RWPE1 (cell line): ENCODE measurements around the gene ASTE1.
"Not testable (repeated sequence)": the region's sequence is repeated elsewhere in the genome, so short reads cannot be mapped to it uniquely, and the experiment has no call there.

Experiments used
- CTCF ChIA-PET: fragments of 350-600 bp; sonication (Branson Sonifier 250); formaldehyde crosslinking; extraction: SDS; loops from one replicate; lab custom pipeline; 2021; lab: Yijun Ruan, JAX
- POLR2A ChIA-PET: fragments of 400-600 bp; formaldehyde crosslinking; extraction: SDS; loops from one replicate; lab custom pipeline; 2020; ENCODE audit warnings: antibody characterized with exemption; ENCODE audit not compliant: low non-redundant PET; lab: Yijun Ruan, JAX
- DNase-seq: peaks from one replicate; pipeline ENCODE4 v3.0.0; 2012; ENCODE audit warnings: low spot score
- H3K27ac ChIP-seq: fragments of 450-650 bp; 2 replicates; pipeline ENCODE4 v1.5.1; 2017
- CTCF ChIP-seq: fragments of 450-650 bp; conservative IDR thresholded peaks from 2 replicates; pipeline ENCODE4 v1.5.1; 2017; ENCODE audit warnings: low read depth, mild to moderate bottlenecking

Gene ASTE1

GRCh38 chr3:130976706-130977105 lies 49.9 kb downstream of the ASTE1 start:
- ChIA-PET CTCF (interaction anchor here (0.6 kb wide), 1 partner anchor 22 kb away, joined by 4 read pairs; no protein-coding TSS in a partner anchor), POLR2A (no interaction called here)
- no peak overlapping the region for H3K27ac ChIP-seq
- no peak for TF ChIP-seq CTCF
- DNase-seq, result no peak

GRCh38 chr3:130975251-130975650 lies 51.4 kb downstream of the ASTE1 start:
- CTCF ChIA-PET, result no interaction called here
- peak; percentile 64 for DNase-seq
- no peak for TF ChIP-seq CTCF
- H3K27ac ChIP-seq, result no peak overlapping the region
- POLR2A ChIA-PET, result no interaction called here

GRCh38 chr3:130974201-130974600 lies 52.4 kb downstream of the ASTE1 start:
- no peak for TF ChIP-seq CTCF
- ChIA-PET CTCF (no interaction called here), POLR2A (no interaction called here)

GRCh38 chr3:130973406-130973805 lies 53.2 kb downstream of the ASTE1 start:
- no peak for TF ChIP-seq CTCF
- H3K27ac ChIP-seq, result no peak overlapping the region
- POLR2A ChIA-PET, result no interaction called here
- no peak for DNase-seq
- CTCF ChIA-PET, result interaction anchor here (0.6 kb wide), 1 partner anchor 51 kb away, joined by 3 read pairs; no protein-coding TSS in a partner anchor

More at GRCh38 chr3:130974201-130974600, 52.4 kb downstream of the ASTE1 start:
- DNase-seq, result no peak
- no peak overlapping the region for H3K27ac ChIP-seq

GRCh38 chr3:130972592-130972991 lies 54.0 kb downstream of the ASTE1 start:
- CTCF ChIA-PET, result interaction anchor here (0.6 kb wide), 1 partner anchor 470 kb away, joined by 3 read pairs; no protein-coding TSS in a partner anchor
- POLR2A ChIA-PET, H3K27ac ChIP-seq, DNase-seq: not testable (repeated sequence)

- ChIA-PET CTCF (interaction anchor here (0.7 kb wide), 1 partner anchor 40 kb away, joined by 4 read pairs; no protein-coding TSS in a partner anchor), POLR2A (no interaction called here)
- TF ChIP-seq CTCF, result no peak
- H3K27ac ChIP-seq, result no peak overlapping the region
- no peak for DNase-seq
These were observed 55.4 kb downstream of the ASTE1 start for GRCh38 chr3:130971208-130971607.

- POLR2A ChIA-PET, result no interaction called here
These were observed 57.0 kb downstream of the ASTE1 start for GRCh38 chr3:130969621-130970020.

More at GRCh38 chr3:130969621-130970020, 57.0 kb downstream of the ASTE1 start:
- CTCF ChIA-PET, result no interaction called here
- no peak overlapping the region for H3K27ac ChIP-seq
- DNase-seq, result no peak
- no peak for TF ChIP-seq CTCF
